ENCODE results near the gene MAP1LC3B2.

DNA sequence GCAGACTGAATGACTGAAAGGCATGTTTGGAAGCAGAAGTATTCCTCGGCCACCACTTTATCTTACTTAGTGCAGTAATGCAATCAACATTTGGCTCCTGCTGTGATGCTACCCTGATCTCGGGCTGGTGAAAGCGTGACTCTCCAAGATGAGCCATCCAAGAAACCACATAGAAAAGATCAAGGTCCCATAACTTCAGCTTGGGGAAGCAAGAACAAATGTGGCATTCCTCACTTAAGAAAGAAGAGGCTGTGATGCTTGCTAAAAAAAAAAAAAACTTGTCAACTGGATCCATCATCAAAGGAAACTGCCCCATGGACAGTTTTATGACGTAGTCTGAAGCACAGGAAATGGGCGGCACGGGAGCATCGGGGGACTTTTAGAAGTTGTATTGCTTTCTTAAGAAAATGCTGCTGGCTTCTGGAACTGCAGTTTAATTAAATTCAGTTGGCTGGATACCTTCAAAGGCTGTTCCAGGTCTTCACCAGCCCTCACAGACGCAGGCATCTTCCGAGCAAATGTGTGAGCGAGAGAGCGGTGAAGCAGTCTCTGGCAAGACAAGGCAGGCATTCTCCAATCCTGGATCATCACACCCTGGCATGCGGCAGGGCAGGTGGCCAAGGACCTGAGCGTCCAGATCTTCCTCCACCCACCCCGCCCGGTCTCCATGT, 38.2 kb upstream of the MAP1LC3B2 start:
- no peak for TF ChIP-seq POLR2A (IDR thresholded peaks at IDR 0.05)
- no peak for TF ChIP-seq CTCF (IDR thresholded peaks at IDR 0.05)
